Retina (tissue), 1 donor: ENCODE measurements around the gene PRODH.
"Not testable (repeated sequence)": the region's sequence is repeated elsewhere in the genome, so short reads cannot be mapped to it uniquely, and the experiment has no call there.

Experiments used
- DNase-seq: peaks from one replicate; pipeline ENCODE4 v3.0.0-alpha.2; 2016

PRODH gene

GRCh38 chr22:18896037-18896657 is 39.9 kb downstream of the PRODH start:
- DNase-seq, result not testable (repeated sequence)

- not testable (repeated sequence) for DNase-seq
Measured at GRCh38 chr22:18893775-18894174, 42.3 kb downstream of the PRODH start.

- DNase-seq, result not testable (repeated sequence)
Measured at GRCh38 chr22:18890510-18891192, 45.4 kb downstream of the PRODH start.

GRCh38 chr22:18888115-18888514 is 48.0 kb downstream of the PRODH start:
- no peak for DNase-seq

DNA sequence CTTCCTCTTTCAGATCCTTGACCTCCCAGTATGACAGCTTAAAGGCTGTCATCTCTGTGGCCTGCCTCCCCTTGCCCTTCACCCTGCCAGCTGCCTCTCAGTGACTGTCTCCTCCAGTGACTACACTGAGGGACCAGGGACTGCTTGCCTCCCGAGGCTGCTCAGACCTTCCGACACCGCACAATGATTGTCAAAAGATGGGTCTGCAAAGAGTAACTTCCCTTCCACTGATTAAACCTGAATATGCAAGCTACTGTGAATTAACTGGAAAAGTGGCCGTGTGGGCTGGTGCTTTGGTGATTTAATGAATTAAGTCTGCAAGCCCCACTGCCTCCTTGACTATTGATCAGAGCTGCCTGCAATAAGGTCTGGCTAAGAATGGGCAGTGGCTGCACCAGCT is 51.6 kb downstream of the PRODH start:
- DNase-seq, result peak; percentile 1

GRCh38 chr22:18881260-18881659 is 54.8 kb downstream of the PRODH start:
- DNase-seq, result not testable (repeated sequence)
